SU-DHL-6 (cell line): ENCODE measurements around the gene MISP.
"Not testable (repeated sequence)": the region's sequence is repeated elsewhere in the genome, so short reads cannot be mapped to it uniquely, and the experiment has no call there.

Experiments
- H2AFZ ChIP-seq: fragments of 200-600 bp; sonication (generic); 2 replicates; pipeline ENCODE4 v1.6.1; 2014; ENCODE audit warnings: low read depth, mild to moderate bottlenecking, moderate library complexity, mixed read lengths, antibody characterized with exemption, low read length; ENCODE audit not compliant: severe bottlenecking
- H3F3A ChIP-seq: fragments of 200-600 bp; shearing (Covaris generic); 2 replicates; pipeline ENCODE4 v1.6.0; 2016; ENCODE audit warnings: antibody characterized with exemption, mild to moderate bottlenecking; ENCODE audit not compliant: insufficient read depth
- H3K27ac ChIP-seq: fragments of 200-600 bp; sonication (generic); 2 replicates; pipeline ENCODE4 v1.5.1; 2016; ENCODE audit warnings: low read depth, mild to moderate bottlenecking, low read length, moderate library complexity, mixed read lengths
- H3K27me3 ChIP-seq: fragments of 200-600 bp; sonication (generic), shearing (Covaris generic); 2 replicates; pipeline ENCODE4 v1.6.0; 2014; ENCODE audit warnings: mild to moderate bottlenecking, low read length
- H3K36me3 ChIP-seq: fragments of 200-600 bp; sonication (generic); 2 replicates; pipeline ENCODE4 v1.6.1; 2014; ENCODE audit warnings: mild to moderate bottlenecking, low read length, mixed read lengths
- H3K4me2 ChIP-seq: fragments of 300-600, 200-600 bp; shearing (Covaris generic), sonication (generic); 2 replicates; pipeline ENCODE4 v1.6.0; 2014; ENCODE audit warnings: low read length, low read depth, mild to moderate bottlenecking; ENCODE audit not compliant: poor library complexity, severe bottlenecking
- H3K4me3 ChIP-seq: fragments of 200-600 bp; sonication (generic); 2 replicates; pipeline ENCODE4 v1.5.1; 2014; ENCODE audit warnings: antibody characterized with exemption, low read length, mild to moderate bottlenecking, mixed read lengths; ENCODE audit not compliant: insufficient read depth, poor library complexity, severe bottlenecking
- H3K79me2 ChIP-seq: fragments of 200-600 bp; sonication (generic); 2 replicates; pipeline ENCODE4 v1.6.1; 2014; ENCODE audit warnings: mild to moderate bottlenecking, low read length, moderate library complexity; ENCODE audit not compliant: insufficient read depth
- H3K9ac ChIP-seq: fragments of 200-600 bp; sonication (generic); 2 replicates; pipeline ENCODE4 v1.7.0; 2014; ENCODE audit warnings: mild to moderate bottlenecking, low read length
- H3K9me2 ChIP-seq: fragments of 200-600 bp; sonication (generic); replicated peaks from 2 replicates; pipeline ENCODE4 v1.6.1; 2014; ENCODE audit warnings: low read length; ENCODE audit not compliant: insufficient read depth
- H3K9me3 ChIP-seq: fragments of 200-600 bp; sonication (generic); 2 replicates; pipeline ENCODE4 v1.6.1; 2014; ENCODE audit warnings: low read length, mixed read lengths; ENCODE audit not compliant: insufficient read depth
- H4K20me1 ChIP-seq: fragments of 200-600 bp; sonication (generic); 2 replicates; pipeline ENCODE4 v1.6.1; 2014; ENCODE audit warnings: low read depth, mild to moderate bottlenecking, antibody characterized with exemption, low read length, moderate library complexity, mixed read lengths
- CTCF ChIP-seq: fragments of 200-600 bp; sonication (generic); IDR thresholded peaks from one replicate; pipeline ENCODE4 v1.5.1; 2017; ENCODE audit warnings: antibody characterized with exemption, mild to moderate bottlenecking, low read length, moderate library complexity; ENCODE audit not compliant: insufficient read depth, poor library complexity, severe bottlenecking
- EZH2phosphoT487 ChIP-seq: fragments of 200-600 bp; sonication (generic), shearing (Covaris generic); conservative IDR thresholded peaks from 2 replicates; pipeline ENCODE4 v1.6.1; 2018; ENCODE audit warnings: mild to moderate bottlenecking, antibody characterized with exemption, low read length, moderate library complexity, mixed read lengths

Gene MISP

GRCh38 chr19:726993-727956 is 23.6 kb upstream of the MISP start:
- Histone ChIP-seq H3K9me3 (no peaks in the 10 kb centered on the region), H3K4me3 (no peak overlapping the region), H2AFZ (no peak overlapping the region), H3K9me2 (no peaks in the 10 kb centered on the region), H3K4me2 (no peak overlapping the region), H3F3A (no peaks in the 10 kb centered on the region), H3K79me2 (no peaks in the 10 kb centered on the region), H3K9ac (no peak overlapping the region), H3K27me3 (no peaks in the 10 kb centered on the region), H3K36me3 (no peaks in the 10 kb centered on the region), H4K20me1 (no peaks in the 10 kb centered on the region), H3K27ac (no peak overlapping the region)
- TF ChIP-seq EZH2phosphoT487 (no peak), CTCF (no peak)

GRCh38 chr19:728011-728410 is 22.9 kb upstream of the MISP start:
- Histone ChIP-seq H3K27me3 (no peaks in the 10 kb centered on the region), H3K79me2 (no peaks in the 10 kb centered on the region), H3K4me2 (no peak overlapping the region), H2AFZ (no peak overlapping the region), H3K4me3 (no peak overlapping the region), H3K9me3 (no peaks in the 10 kb centered on the region), H3K9ac (no peak overlapping the region), H3K9me2 (no peaks in the 10 kb centered on the region), H3K36me3 (no peaks in the 10 kb centered on the region), H3K27ac (no peak overlapping the region), H3F3A (no peaks in the 10 kb centered on the region), H4K20me1 (no peaks in the 10 kb centered on the region)
- TF ChIP-seq CTCF = no peak
- no peak for TF ChIP-seq EZH2phosphoT487

GRCh38 chr19:729564-729963 is 21.3 kb upstream of the MISP start:
- not testable (repeated sequence) for H3K27ac ChIP-seq, H2AFZ ChIP-seq, H3K9ac ChIP-seq

GRCh38 chr19:729965-730668 is 20.8 kb upstream of the MISP start:
- H2AFZ ChIP-seq = no peak overlapping the region
- no peaks in the 10 kb centered on the region for H3K27me3 ChIP-seq
- H3K4me3 ChIP-seq = no peak overlapping the region
- H3K9me3 ChIP-seq = no peaks in the 10 kb centered on the region
- H3K27ac ChIP-seq = no peak overlapping the region
- no peaks in the 10 kb centered on the region for H3K9me2 ChIP-seq
- H4K20me1 ChIP-seq = no peaks in the 10 kb centered on the region
- no peaks in the 10 kb centered on the region for H3K79me2 ChIP-seq
- no peak for TF ChIP-seq EZH2phosphoT487
- TF ChIP-seq CTCF = no peak
- H3K36me3 ChIP-seq = no peaks in the 10 kb centered on the region
- no peaks in the 10 kb centered on the region for H3F3A ChIP-seq
- H3K9ac ChIP-seq = no peak overlapping the region
- no peak overlapping the region for H3K4me2 ChIP-seq

More at GRCh38 chr19:729564-729963, 21.3 kb upstream of the MISP start:
- not testable (repeated sequence) for H3K9me3 ChIP-seq, H3K4me3 ChIP-seq, H3K9me2 ChIP-seq, H3F3A ChIP-seq, H3K79me2 ChIP-seq, H3K4me2 ChIP-seq, H4K20me1 ChIP-seq, H3K36me3 ChIP-seq, H3K27me3 ChIP-seq
